ENCODE data around the gene UBE3C.
"Not testable (repeated sequence)": the region's sequence is repeated elsewhere in the genome, so short reads cannot be mapped to it uniquely, and the experiment has no call there.

DNA sequence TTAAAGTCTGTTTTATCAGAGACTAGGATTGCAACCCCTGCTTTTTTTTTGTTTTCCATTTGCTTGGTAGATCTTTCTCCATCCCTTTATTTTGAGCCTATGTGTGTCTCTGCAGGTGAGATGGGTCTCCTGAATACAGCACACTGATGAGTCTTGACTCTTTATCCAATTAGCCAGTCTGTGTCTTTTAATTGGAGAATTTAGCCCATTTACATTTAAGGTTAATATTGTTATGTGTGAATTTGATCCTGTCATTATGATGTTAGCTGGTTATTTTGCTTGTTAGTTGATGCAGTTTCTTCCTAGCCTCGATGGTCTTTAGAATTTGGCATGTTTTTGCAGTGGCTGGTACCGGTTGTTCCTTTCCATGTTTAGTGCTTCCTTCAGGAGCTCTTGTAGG, 35.1 kb upstream of the UBE3C start:
- TF ChIP-seq, protein P1, sequence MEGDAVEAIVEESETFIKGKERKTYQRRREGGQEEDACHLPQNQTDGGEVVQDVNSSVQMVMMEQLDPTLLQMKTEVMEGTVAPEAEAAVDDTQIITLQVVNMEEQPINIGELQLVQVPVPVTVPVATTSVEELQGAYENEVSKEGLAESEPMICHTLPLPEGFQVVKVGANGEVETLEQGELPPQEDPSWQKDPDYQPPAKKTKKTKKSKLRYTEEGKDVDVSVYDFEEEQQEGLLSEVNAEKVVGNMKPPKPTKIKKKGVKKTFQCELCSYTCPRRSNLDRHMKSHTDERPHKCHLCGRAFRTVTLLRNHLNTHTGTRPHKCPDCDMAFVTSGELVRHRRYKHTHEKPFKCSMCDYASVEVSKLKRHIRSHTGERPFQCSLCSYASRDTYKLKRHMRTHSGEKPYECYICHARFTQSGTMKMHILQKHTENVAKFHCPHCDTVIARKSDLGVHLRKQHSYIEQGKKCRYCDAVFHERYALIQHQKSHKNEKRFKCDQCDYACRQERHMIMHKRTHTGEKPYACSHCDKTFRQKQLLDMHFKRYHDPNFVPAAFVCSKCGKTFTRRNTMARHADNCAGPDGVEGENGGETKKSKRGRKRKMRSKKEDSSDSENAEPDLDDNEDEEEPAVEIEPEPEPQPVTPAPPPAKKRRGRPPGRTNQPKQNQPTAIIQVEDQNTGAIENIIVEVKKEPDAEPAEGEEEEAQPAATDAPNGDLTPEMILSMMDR (IDR thresholded peaks at IDR 0.05) = not testable (repeated sequence)
- not testable (repeated sequence) for TF ChIP-seq EP300 (IDR thresholded peaks at IDR 0.05)
